ENCODE measurements around the gene STARD13. TPM values are rescaled to one million over a fixed set of nuclear protein-coding genes. Genes with fewer than 3 reads are reported as not detected.

The STARD13 gene
- total RNA-seq, 1 experiment from 2014 or later = 1.2 TPM

- no peaks in the 10 kb centered on the region for H3K27me3 ChIP-seq (ENCODE audit: low read length)
- no peaks in the 10 kb centered on the region for H3K9me2 ChIP-seq (replicated peaks; ENCODE audit: insufficient read depth, low read length)
- H3K9ac ChIP-seq (ENCODE audit: low read length) = no peak overlapping the region
- no peaks in the 10 kb centered on the region for H3K36me3 ChIP-seq (ENCODE audit: insufficient read depth, low read length)
- no peaks in the 10 kb centered on the region for H3K4me1 ChIP-seq (ENCODE audit: low read length)
- H3K79me2 ChIP-seq (ENCODE audit: low read length) = no peaks in the 10 kb centered on the region
- no peak for DNase-seq
- no peak overlapping the region for H3K4me3 ChIP-seq (ENCODE audit: low read length)
- H4K20me1 ChIP-seq (ENCODE audit: insufficient read depth, low read depth, low read length) = no peaks in the 10 kb centered on the region
- H3K9me3 ChIP-seq (ENCODE audit: low read length) = no peaks in the 10 kb centered on the region
- no peak overlapping the region for H3K27ac ChIP-seq (ENCODE audit: low read length)
- no peak overlapping the region for H2AFZ ChIP-seq (ENCODE audit: low read length)
- no peak overlapping the region for H3K4me2 ChIP-seq (ENCODE audit: low read depth, low read length, poor library complexity, severe bottlenecking)
These were observed 79.7 kb downstream of the STARD13 start for GRCh38 chr13:33205804-33206221.

GRCh38 chr13:33205224-33205623 is 80.3 kb downstream of the STARD13 start:
- H3K27me3 ChIP-seq (ENCODE audit: low read length) = no peaks in the 10 kb centered on the region
- H3K9me3 ChIP-seq (ENCODE audit: low read length) = no peaks in the 10 kb centered on the region
- no peaks in the 10 kb centered on the region for H3K4me1 ChIP-seq (ENCODE audit: low read length)
- H3K9ac ChIP-seq (ENCODE audit: low read length) = no peak overlapping the region
- no peak overlapping the region for H3K4me3 ChIP-seq (ENCODE audit: low read length)
- H2AFZ ChIP-seq (ENCODE audit: low read length) = no peak overlapping the region
- H3K27ac ChIP-seq (ENCODE audit: low read length) = no peak overlapping the region
- no peaks in the 10 kb centered on the region for H3K9me2 ChIP-seq (replicated peaks; ENCODE audit: insufficient read depth, low read length)
- DNase-seq = no peak
- H3K36me3 ChIP-seq (ENCODE audit: insufficient read depth, low read length) = no peaks in the 10 kb centered on the region
- no peaks in the 10 kb centered on the region for H3K79me2 ChIP-seq (ENCODE audit: low read length)
- no peaks in the 10 kb centered on the region for H4K20me1 ChIP-seq (ENCODE audit: insufficient read depth, low read depth, low read length)
- H3K4me2 ChIP-seq (ENCODE audit: low read depth, low read length, poor library complexity, severe bottlenecking) = no peak overlapping the region

GRCh38 chr13:33204130-33204927 is 81.2 kb downstream of the STARD13 start:
- DNase-seq = no peak
- Histone ChIP-seq H2AFZ (ENCODE audit: low read length) (no peak overlapping the region), H3K79me2 (ENCODE audit: low read length) (no peaks in the 10 kb centered on the region)

GRCh38 chr13:33202644-33203169 is 82.8 kb downstream of the STARD13 start:
- H3K27me3 ChIP-seq (ENCODE audit: low read length) = no peaks in the 10 kb centered on the region
- H2AFZ ChIP-seq (ENCODE audit: low read length) = no peak overlapping the region
- H3K9ac ChIP-seq (ENCODE audit: low read length) = no peak overlapping the region
- H3K4me1 ChIP-seq (ENCODE audit: low read length) = no peaks in the 10 kb centered on the region
- H3K4me2 ChIP-seq (ENCODE audit: low read depth, low read length, poor library complexity, severe bottlenecking) = no peak overlapping the region
- H3K9me3 ChIP-seq (ENCODE audit: low read length) = no peaks in the 10 kb centered on the region
- no peak overlapping the region for H3K27ac ChIP-seq (ENCODE audit: low read length)
- no peak for DNase-seq
- no peak overlapping the region for H3K4me3 ChIP-seq (ENCODE audit: low read length)
- no peaks in the 10 kb centered on the region for H4K20me1 ChIP-seq (ENCODE audit: insufficient read depth, low read depth, low read length)
- H3K36me3 ChIP-seq (ENCODE audit: insufficient read depth, low read length) = no peaks in the 10 kb centered on the region
- no peaks in the 10 kb centered on the region for H3K79me2 ChIP-seq (ENCODE audit: low read length)
- no peaks in the 10 kb centered on the region for H3K9me2 ChIP-seq (replicated peaks; ENCODE audit: insufficient read depth, low read length)

More at GRCh38 chr13:33204130-33204927, 81.2 kb downstream of the STARD13 start:
- Histone ChIP-seq H3K9me3 (ENCODE audit: low read length) (no peaks in the 10 kb centered on the region), H3K4me1 (ENCODE audit: low read length) (no peaks in the 10 kb centered on the region), H3K9me2 (replicated peaks; ENCODE audit: insufficient read depth, low read length) (no peaks in the 10 kb centered on the region), H4K20me1 (ENCODE audit: insufficient read depth, low read depth, low read length) (no peaks in the 10 kb centered on the region), H3K9ac (ENCODE audit: low read length) (no peak overlapping the region), H3K4me2 (ENCODE audit: low read depth, low read length, poor library complexity, severe bottlenecking) (no peak overlapping the region), H3K27ac (ENCODE audit: low read length) (no peak overlapping the region), H3K36me3 (ENCODE audit: insufficient read depth, low read length) (no peaks in the 10 kb centered on the region), H3K4me3 (ENCODE audit: low read length) (no peak overlapping the region), H3K27me3 (ENCODE audit: low read length) (no peaks in the 10 kb centered on the region)

GRCh38 chr13:33201659-33202058 is 83.9 kb downstream of the STARD13 start:
- no peak overlapping the region for H3K27ac ChIP-seq (ENCODE audit: low read length)
- H3K9me3 ChIP-seq (ENCODE audit: low read length) = no peaks in the 10 kb centered on the region
- H3K4me2 ChIP-seq (ENCODE audit: low read depth, low read length, poor library complexity, severe bottlenecking) = no peak overlapping the region
- no peaks in the 10 kb centered on the region for H3K79me2 ChIP-seq (ENCODE audit: low read length)
- H3K9me2 ChIP-seq (replicated peaks; ENCODE audit: insufficient read depth, low read length) = no peaks in the 10 kb centered on the region
- no peaks in the 10 kb centered on the region for H4K20me1 ChIP-seq (ENCODE audit: insufficient read depth, low read depth, low read length)
- no peak overlapping the region for H3K9ac ChIP-seq (ENCODE audit: low read length)
- H3K36me3 ChIP-seq (ENCODE audit: insufficient read depth, low read length) = no peaks in the 10 kb centered on the region
- no peak overlapping the region for H3K4me3 ChIP-seq (ENCODE audit: low read length)
- H2AFZ ChIP-seq (ENCODE audit: low read length) = no peak overlapping the region
- no peak for DNase-seq
- no peaks in the 10 kb centered on the region for H3K27me3 ChIP-seq (ENCODE audit: low read length)
- H3K4me1 ChIP-seq (ENCODE audit: low read length) = no peaks in the 10 kb centered on the region

- no peaks in the 10 kb centered on the region for H3K36me3 ChIP-seq (ENCODE audit: insufficient read depth, low read length)
- no peaks in the 10 kb centered on the region for H3K9me2 ChIP-seq (replicated peaks; ENCODE audit: insufficient read depth, low read length)
- DNase-seq = no peak
- H4K20me1 ChIP-seq (ENCODE audit: insufficient read depth, low read depth, low read length) = no peaks in the 10 kb centered on the region
- no peaks in the 10 kb centered on the region for H3K27me3 ChIP-seq (ENCODE audit: low read length)
- H3K9me3 ChIP-seq (ENCODE audit: low read length) = no peaks in the 10 kb centered on the region
- H3K4me1 ChIP-seq (ENCODE audit: low read length) = no peaks in the 10 kb centered on the region
- H3K27ac ChIP-seq (ENCODE audit: low read length) = no peak overlapping the region
- H3K4me2 ChIP-seq (ENCODE audit: low read depth, low read length, poor library complexity, severe bottlenecking) = no peak overlapping the region
- no peak overlapping the region for H3K9ac ChIP-seq (ENCODE audit: low read length)
- no peak overlapping the region for H2AFZ ChIP-seq (ENCODE audit: low read length)
- H3K4me3 ChIP-seq (ENCODE audit: low read length) = no peak overlapping the region
- no peaks in the 10 kb centered on the region for H3K79me2 ChIP-seq (ENCODE audit: low read length)
These were observed 86.2 kb downstream of the STARD13 start for GRCh38 chr13:33199289-33199850.

GRCh38 chr13:33197541-33197971 is 88.0 kb downstream of the STARD13 start:
- no peak overlapping the region for H3K27ac ChIP-seq (ENCODE audit: low read length)
- H4K20me1 ChIP-seq (ENCODE audit: insufficient read depth, low read depth, low read length) = no peaks in the 10 kb centered on the region
- no peak overlapping the region for H3K9ac ChIP-seq (ENCODE audit: low read length)
- H2AFZ ChIP-seq (ENCODE audit: low read length) = no peak overlapping the region
- DNase-seq = no peak
- H3K4me1 ChIP-seq (ENCODE audit: low read length) = no peaks in the 10 kb centered on the region
- H3K4me3 ChIP-seq (ENCODE audit: low read length) = no peak overlapping the region
- H3K27me3 ChIP-seq (ENCODE audit: low read length) = no peaks in the 10 kb centered on the region
- H3K4me2 ChIP-seq (ENCODE audit: low read depth, low read length, poor library complexity, severe bottlenecking) = no peak overlapping the region
- H3K9me2 ChIP-seq (replicated peaks; ENCODE audit: insufficient read depth, low read length) = no peaks in the 10 kb centered on the region
- H3K36me3 ChIP-seq (ENCODE audit: insufficient read depth, low read length) = no peaks in the 10 kb centered on the region
- no peaks in the 10 kb centered on the region for H3K9me3 ChIP-seq (ENCODE audit: low read length)
- no peaks in the 10 kb centered on the region for H3K79me2 ChIP-seq (ENCODE audit: low read length)

GRCh38 chr13:33196767-33197166 is 88.8 kb downstream of the STARD13 start:
- DNase-seq = no peak
- Histone ChIP-seq H2AFZ (ENCODE audit: low read length) (no peak overlapping the region), H3K9me2 (replicated peaks; ENCODE audit: insufficient read depth, low read length) (no peaks in the 10 kb centered on the region), H3K9me3 (ENCODE audit: low read length) (no peaks in the 10 kb centered on the region), H3K4me3 (ENCODE audit: low read length) (no peak overlapping the region), H3K4me2 (ENCODE audit: low read depth, low read length, poor library complexity, severe bottlenecking) (no peak overlapping the region), H3K27ac (ENCODE audit: low read length) (no peak overlapping the region), H3K79me2 (ENCODE audit: low read length) (no peaks in the 10 kb centered on the region), H3K4me1 (ENCODE audit: low read length) (no peaks in the 10 kb centered on the region), H3K9ac (ENCODE audit: low read length) (no peak overlapping the region), H3K36me3 (ENCODE audit: insufficient read depth, low read length) (no peaks in the 10 kb centered on the region), H4K20me1 (ENCODE audit: insufficient read depth, low read depth, low read length) (no peaks in the 10 kb centered on the region), H3K27me3 (ENCODE audit: low read length) (no peaks in the 10 kb centered on the region)
